ENCODE measurements around the gene PRDM15. TPM values are rescaled to one million over a fixed set of nuclear protein-coding genes. Genes with fewer than 3 reads are reported as not detected.
A peak's percentile ranks its signal among the peaks of the same experiment; 100 is the strongest.

The PRDM15 gene
- total RNA-seq, 1 experiment from 2014 or later = 9.9 TPM

- no peak overlapping the region for H3K23ac ChIP-seq (ENCODE audit: insufficient read length, low read depth, low read length)
- no peak overlapping the region for H3T11ph ChIP-seq (ENCODE audit: low read length)
- no peak overlapping the region for H2BK20ac ChIP-seq (ENCODE audit: low read depth, low read length, poor library complexity, severe bottlenecking)
- no peaks in the 10 kb centered on the region for H3K4me1 Mint-ChIP-seq
- no peak overlapping the region for H2AK5ac ChIP-seq (ENCODE audit: insufficient read length, low read length)
- no peak overlapping the region for H2BK12ac ChIP-seq (ENCODE audit: insufficient read length, low read depth, low read length)
- H2AFZ ChIP-seq (ENCODE audit: low read length) = no peak overlapping the region
- H3K27me3 ChIP-seq (ENCODE audit: insufficient read depth, low read length) = no peaks in the 10 kb centered on the region
- no peak overlapping the region for H4K91ac ChIP-seq (ENCODE audit: insufficient read length, low read depth, low read length)
- H3K79me1 ChIP-seq (ENCODE audit: insufficient read depth, low read depth, low read length, poor library complexity, severe bottlenecking) = no peaks in the 10 kb centered on the region
- H3K27me3 Mint-ChIP-seq (ENCODE audit: low read depth) = no peaks in the 10 kb centered on the region
- H3K79me2 ChIP-seq (ENCODE audit: insufficient read depth, low read length) = no peaks in the 10 kb centered on the region
- H3K14ac ChIP-seq (ENCODE audit: insufficient read depth, low read length) = no peak overlapping the region
- no peaks in the 10 kb centered on the region for H3K9me3 ChIP-seq (ENCODE audit: control insufficient read depth, low read depth, low read length)
- no peak overlapping the region for H3K56ac ChIP-seq (ENCODE audit: insufficient read length, low read depth, low read length)
- no peak overlapping the region for H3K4me2 ChIP-seq (ENCODE audit: insufficient read depth, insufficient read length, low read length)
- no peak overlapping the region for H4K8ac ChIP-seq (replicated peaks; ENCODE audit: insufficient read length, low read depth, low read length)
- no peak overlapping the region for H4K5ac ChIP-seq (ENCODE audit: insufficient read length, low read depth, low read length)
- H3K4me1 ChIP-seq (ENCODE audit: insufficient read depth, low read length) = no peaks in the 10 kb centered on the region
- no peak overlapping the region for H3K27ac Mint-ChIP-seq
- no peaks in the 10 kb centered on the region for H3K9me3 Mint-ChIP-seq
- no peak overlapping the region for H3K4ac ChIP-seq (ENCODE audit: low read depth, low read length)
- H3K36me3 Mint-ChIP-seq (ENCODE audit: insufficient read depth in 1 of 3, low read depth in 3 of 3) = peaks cover 2 to 33% (median 22%) of the 10 kb centered on the region in 3 experiments; a peak in 5 of 7 replicates
- no peak overlapping the region for H3K4me3 Mint-ChIP-seq
- no peaks in the 10 kb centered on the region for H3K23me2 ChIP-seq (ENCODE audit: insufficient read length, low read depth, low read length, poor library complexity, severe bottlenecking)
- H4K20me1 ChIP-seq (ENCODE audit: control insufficient read depth, insufficient read depth, insufficient read length) = no peaks in the 10 kb centered on the region
- H3K27ac ChIP-seq (ENCODE audit: insufficient read length, low read depth, low read length) = no peak overlapping the region
- no peak overlapping the region for H2BK15ac ChIP-seq (ENCODE audit: low read depth, low read length)
- no peak overlapping the region for H3K18ac ChIP-seq (ENCODE audit: insufficient read length, low read depth, low read length)
- no CpG with 5 or more reads among the region's 3 CpGs for WGBS (ENCODE audit: extremely low coverage, insufficient read length, low lambda C conversion rate)
- H3K9ac ChIP-seq (ENCODE audit: extremely low read depth, insufficient read length, low read length) = no peak overlapping the region
- no peak overlapping the region for H2BK120ac ChIP-seq (ENCODE audit: low read depth, low read length, poor library complexity, severe bottlenecking)
- H2BK5ac ChIP-seq (ENCODE audit: insufficient read length, low read length) = no peak overlapping the region
- DNase-seq = peak; percentile 57
- TF ChIP-seq, protein P1, sequence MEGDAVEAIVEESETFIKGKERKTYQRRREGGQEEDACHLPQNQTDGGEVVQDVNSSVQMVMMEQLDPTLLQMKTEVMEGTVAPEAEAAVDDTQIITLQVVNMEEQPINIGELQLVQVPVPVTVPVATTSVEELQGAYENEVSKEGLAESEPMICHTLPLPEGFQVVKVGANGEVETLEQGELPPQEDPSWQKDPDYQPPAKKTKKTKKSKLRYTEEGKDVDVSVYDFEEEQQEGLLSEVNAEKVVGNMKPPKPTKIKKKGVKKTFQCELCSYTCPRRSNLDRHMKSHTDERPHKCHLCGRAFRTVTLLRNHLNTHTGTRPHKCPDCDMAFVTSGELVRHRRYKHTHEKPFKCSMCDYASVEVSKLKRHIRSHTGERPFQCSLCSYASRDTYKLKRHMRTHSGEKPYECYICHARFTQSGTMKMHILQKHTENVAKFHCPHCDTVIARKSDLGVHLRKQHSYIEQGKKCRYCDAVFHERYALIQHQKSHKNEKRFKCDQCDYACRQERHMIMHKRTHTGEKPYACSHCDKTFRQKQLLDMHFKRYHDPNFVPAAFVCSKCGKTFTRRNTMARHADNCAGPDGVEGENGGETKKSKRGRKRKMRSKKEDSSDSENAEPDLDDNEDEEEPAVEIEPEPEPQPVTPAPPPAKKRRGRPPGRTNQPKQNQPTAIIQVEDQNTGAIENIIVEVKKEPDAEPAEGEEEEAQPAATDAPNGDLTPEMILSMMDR (conservative IDR thresholded peaks at IDR 0.05) = peak; percentile 76
Observed at GRCh38 chr21:41817228-41817627, 61.9 kb downstream of the PRDM15 start.

Measured in H9 (cell line).